Testis (tissue), 2 donors: ENCODE data around the gene RAB18.

ENCODE experiments used
- POLR2A ChIP-seq: fragments of 450-650 bp; IDR thresholded peaks from one replicate; pipeline ENCODE4 v1.6.1; 2017; ENCODE audit warnings: antibody characterized with exemption, mild to moderate bottlenecking, moderate library complexity
- TF ChIP-seq, protein P1 (sequence below), 3 experiments: fragments of 450-650 bp in 2 of 3; fragments of 200-600 bp in 1 of 3; sonication (generic) in 1 of 3; IDR thresholded peaks; one replicate each; pipeline ENCODE4 v1.5.1; 2016 to 2019; ENCODE audit warnings: antibody characterized with exemption in 3 of 3, mild to moderate bottlenecking in 2 of 3, moderate library complexity in 1 of 3

DNA sequence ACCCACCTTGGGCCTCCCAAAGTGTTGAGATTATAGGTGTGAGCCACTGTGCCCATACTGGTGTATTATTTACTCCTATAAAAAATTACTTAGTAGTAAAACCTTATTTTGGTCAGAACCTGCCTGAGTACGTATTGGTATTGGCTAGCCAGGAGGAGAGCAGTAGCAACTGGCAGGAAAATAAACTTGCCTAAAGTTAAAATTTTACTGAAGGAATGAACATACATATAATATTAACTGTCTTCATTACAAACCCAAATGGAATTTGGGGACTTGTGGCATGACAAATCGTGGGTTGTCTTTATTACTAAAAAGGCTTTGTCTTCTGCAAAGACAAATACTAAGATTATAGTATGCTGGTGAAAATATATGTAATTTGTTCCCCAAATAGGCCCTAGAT is 8.4 kb downstream of the RAB18 start:
- TF ChIP-seq, protein P1, sequence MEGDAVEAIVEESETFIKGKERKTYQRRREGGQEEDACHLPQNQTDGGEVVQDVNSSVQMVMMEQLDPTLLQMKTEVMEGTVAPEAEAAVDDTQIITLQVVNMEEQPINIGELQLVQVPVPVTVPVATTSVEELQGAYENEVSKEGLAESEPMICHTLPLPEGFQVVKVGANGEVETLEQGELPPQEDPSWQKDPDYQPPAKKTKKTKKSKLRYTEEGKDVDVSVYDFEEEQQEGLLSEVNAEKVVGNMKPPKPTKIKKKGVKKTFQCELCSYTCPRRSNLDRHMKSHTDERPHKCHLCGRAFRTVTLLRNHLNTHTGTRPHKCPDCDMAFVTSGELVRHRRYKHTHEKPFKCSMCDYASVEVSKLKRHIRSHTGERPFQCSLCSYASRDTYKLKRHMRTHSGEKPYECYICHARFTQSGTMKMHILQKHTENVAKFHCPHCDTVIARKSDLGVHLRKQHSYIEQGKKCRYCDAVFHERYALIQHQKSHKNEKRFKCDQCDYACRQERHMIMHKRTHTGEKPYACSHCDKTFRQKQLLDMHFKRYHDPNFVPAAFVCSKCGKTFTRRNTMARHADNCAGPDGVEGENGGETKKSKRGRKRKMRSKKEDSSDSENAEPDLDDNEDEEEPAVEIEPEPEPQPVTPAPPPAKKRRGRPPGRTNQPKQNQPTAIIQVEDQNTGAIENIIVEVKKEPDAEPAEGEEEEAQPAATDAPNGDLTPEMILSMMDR (IDR thresholded peaks at IDR 0.05), result no peak
- no peak for TF ChIP-seq POLR2A
